CD4-positive, alpha-beta T cell treated with Interleukin-17A for 1 hour (primary cell): ENCODE results near the gene MRTO4.
"Not testable (repeated sequence)": the region's sequence is repeated elsewhere in the genome, so short reads cannot be mapped to it uniquely, and the experiment has no call there.

Source experiments
- DNase-seq: peaks from one replicate; pipeline ENCODE4 v3.0.0-alpha.2; 2020

MRTO4 gene

GRCh38 chr1:19229229-19229628 is 22.4 kb upstream of the MRTO4 start:
- no peak for DNase-seq

- no peak for DNase-seq
These were observed 21.7 kb upstream of the MRTO4 start for GRCh38 chr1:19229828-19230325.

GRCh38 chr1:19231736-19232523 is 19.7 kb upstream of the MRTO4 start:
- not testable (repeated sequence) for DNase-seq

GRCh38 chr1:19232524-19232846 is 19.1 kb upstream of the MRTO4 start:
- DNase-seq: no peak

- no peak for DNase-seq
These were observed 17.4 kb upstream of the MRTO4 start for GRCh38 chr1:19234224-19234623.

- no peak for DNase-seq
These were observed 11.7 kb upstream of the MRTO4 start for GRCh38 chr1:19239876-19240275.

- peak; percentile 71 for DNase-seq
These were observed 10.7 kb upstream of the MRTO4 start for GRCh38 chr1:19240673-19241538.

- no peak for DNase-seq
These were observed 838 bp upstream of the MRTO4 start for GRCh38 chr1:19250629-19251304.

- no peak for DNase-seq
These were observed 2.8 kb downstream of the MRTO4 start for GRCh38 chr1:19254416-19254815.

GRCh38 chr1:19255288-19255687 is 3.7 kb downstream of the MRTO4 start:
- no peak for DNase-seq

GRCh38 chr1:19256301-19256700 is 4.7 kb downstream of the MRTO4 start:
- DNase-seq: not testable (repeated sequence)

GRCh38 chr1:19257178-19257914 is 5.7 kb downstream of the MRTO4 start:
- DNase-seq: no peak

GRCh38 chr1:19258353-19258752 is 6.7 kb downstream of the MRTO4 start:
- no peak for DNase-seq

- DNase-seq: no peak
These were observed 8.9 kb downstream of the MRTO4 start for GRCh38 chr1:19260211-19261138.

GRCh38 chr1:19262047-19262446 is 10.4 kb downstream of the MRTO4 start:
- no peak for DNase-seq

GRCh38 chr1:19262744-19263143 is 11.1 kb downstream of the MRTO4 start:
- DNase-seq: no peak

- no peak for DNase-seq
These were observed 16.8 kb downstream of the MRTO4 start for GRCh38 chr1:19268445-19268844.

- not testable (repeated sequence) for DNase-seq
These were observed 18.1 kb downstream of the MRTO4 start for GRCh38 chr1:19269427-19270342.

GRCh38 chr1:19270343-19270730 is 18.7 kb downstream of the MRTO4 start:
- not testable (repeated sequence) for DNase-seq

- DNase-seq: no peak
These were observed 20.5 kb downstream of the MRTO4 start for GRCh38 chr1:19272064-19272463.
